Activated T-cell treated with anti-CD3 and anti-CD28 coated beads for 48 hours (primary cell): ENCODE measurements around the gene WDR64.

Source experiments
- DNase-seq: peaks from one replicate; pipeline ENCODE4 v3.0.0-alpha.2; 2020; ENCODE audit warnings: low read depth

The WDR64 gene

DNA sequence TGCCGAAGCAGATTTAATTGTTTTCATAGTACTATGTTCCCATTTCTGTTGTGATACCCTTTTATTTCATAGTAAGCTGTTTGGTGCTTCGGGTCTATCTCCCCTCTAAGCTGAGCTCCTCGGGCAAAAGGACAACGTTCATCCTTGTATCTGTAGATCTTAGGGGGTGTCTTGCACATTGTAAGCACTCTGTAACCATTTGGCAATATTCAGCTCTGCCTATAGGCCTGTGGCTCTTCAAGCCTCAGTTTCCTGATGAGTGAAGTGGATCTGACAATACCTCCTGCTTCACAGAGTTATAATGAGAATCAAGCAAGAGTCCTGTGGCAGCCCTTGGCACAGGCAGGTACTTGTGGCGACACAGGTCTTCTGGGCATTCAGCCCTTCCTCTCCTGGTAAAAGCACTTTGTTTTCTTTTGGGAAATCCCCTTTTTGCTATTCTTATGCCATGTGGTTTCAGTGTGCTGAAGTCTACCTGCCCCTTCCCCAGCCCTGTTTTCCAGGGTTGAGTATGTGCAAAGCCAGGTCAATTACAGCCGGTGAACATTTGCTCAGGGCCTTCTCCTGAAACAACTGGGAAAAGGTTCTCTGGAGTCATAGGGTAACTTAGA is 187.4 kb downstream of the WDR64 start:
- no peak for DNase-seq

DNA sequence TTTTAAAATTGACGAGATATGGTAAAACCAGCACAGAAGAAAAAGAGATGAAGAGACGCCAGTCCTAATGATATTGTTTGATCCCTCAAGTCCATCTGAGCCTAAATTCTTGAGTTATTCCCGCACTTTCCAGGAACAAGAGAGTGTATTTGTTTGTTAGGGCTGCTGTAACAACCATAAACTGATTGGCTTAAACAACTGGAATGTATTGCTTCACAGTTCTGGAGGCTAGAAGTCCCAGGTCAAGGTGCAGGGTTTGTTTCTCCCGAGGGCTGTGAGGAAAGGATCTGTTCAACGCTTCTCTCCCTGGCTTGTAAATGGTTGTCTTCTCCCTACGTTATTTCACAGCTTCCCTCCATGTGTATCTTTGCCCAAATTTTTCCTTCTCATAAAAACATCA is 188.1 kb downstream of the WDR64 start:
- no peak for DNase-seq

DNA sequence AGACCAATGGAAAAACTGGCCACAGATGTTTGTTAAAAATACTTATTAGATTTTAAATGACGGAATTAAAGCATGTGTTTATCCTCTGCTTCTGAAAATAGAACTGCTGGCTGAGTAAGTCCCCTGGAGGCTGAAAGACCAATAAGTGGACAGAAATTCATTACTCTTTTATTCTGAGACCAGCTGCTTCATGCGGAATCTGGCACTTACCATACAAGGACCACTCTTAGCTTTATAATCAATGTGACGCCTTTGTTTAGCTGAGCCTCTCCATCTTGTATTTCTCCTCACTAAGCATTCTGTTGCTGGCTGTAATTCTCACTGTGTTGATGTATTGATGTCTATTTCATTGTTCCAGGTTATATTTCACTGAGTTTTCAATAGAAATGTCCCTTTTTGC is 189.6 kb downstream of the WDR64 start:
- DNase-seq, result no peak

DNA sequence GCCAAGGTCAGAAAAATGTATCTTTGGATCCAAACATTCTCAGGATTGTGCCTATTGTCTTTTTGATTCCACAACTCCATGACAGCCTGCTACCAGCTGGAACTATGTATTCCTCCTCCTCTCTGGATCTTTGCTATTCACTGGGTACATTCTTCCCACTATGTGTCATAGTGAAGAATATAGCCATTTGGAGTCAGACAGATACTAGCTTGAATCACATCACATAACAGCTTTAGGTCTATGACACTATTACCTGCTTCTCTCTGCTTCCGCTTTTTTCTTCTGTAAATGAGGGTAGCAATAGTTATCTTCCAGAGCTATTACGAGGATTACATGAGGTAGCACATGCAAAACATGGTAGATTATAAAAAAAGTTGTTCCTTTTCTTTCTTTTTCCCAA is 190.5 kb downstream of the WDR64 start:
- no peak for DNase-seq

DNA sequence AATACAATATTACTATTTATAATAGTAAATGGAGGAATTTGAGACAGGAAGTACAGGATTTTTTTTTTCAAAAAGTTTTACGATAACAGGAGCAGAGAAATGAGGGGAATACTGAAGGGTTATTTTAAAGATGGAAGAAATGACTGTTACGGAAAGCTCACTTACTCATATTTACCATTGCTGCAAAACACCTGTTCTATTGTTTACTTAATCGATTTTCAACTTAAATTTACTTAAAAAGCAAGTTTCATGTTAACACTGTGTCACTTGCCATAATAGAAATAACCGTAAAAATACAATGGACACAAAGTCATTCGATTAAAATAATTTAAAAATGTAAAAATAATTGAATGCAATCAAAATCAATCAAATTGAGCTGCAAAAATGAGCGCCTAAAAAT is 192.5 kb downstream of the WDR64 start:
- no peak for DNase-seq

DNA sequence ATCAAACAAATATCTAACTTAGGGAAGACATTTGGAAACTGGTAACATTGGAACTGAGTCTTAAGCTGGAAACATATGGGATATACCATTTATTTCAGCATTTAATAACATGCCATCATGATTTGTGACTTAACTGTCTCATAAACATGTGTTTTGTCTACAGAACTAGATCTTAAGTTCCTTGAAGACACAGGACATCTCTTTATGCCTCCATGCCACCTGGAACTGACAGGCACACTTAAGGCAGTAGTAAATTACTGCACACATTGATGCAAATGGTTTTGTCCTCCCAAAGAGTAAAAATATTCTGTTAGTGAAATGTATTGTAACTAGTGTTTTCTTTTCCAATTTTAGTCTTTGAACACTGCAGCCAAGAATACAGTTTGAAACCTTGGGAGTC is 194.3 kb downstream of the WDR64 start:
- DNase-seq, result no peak

DNA sequence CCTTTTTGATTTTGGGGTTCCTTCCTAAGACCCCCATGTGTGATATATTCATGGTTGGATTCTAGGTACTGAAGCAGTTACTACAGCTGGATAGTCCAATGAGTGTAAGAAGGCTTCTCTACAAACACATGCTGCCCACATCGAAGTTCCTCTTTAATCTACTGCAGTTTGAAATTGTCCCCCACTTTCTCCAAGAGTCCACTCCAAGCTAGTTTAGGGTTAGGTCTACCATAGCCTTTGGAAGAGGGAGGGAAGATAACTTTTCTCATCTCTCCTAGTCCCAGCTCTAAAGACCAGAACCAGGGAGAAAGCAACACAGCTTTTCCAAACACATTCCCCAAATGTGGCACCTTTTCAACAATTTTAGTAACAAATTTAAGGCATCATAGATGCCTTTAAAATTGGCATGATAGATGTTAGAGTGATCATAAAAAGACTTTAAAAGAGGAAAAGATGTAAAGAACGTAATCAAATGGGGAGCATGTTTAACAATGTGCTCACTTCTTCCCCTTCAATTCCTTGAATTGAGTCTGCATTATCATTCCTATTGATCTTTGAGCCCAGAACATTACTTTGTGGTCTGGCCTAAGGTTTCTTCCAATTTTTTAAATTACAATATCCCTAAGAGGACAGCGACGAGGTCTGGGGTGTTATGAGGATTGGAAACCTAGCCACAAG is 194.9 kb downstream of the WDR64 start:
- no peak for DNase-seq

DNA sequence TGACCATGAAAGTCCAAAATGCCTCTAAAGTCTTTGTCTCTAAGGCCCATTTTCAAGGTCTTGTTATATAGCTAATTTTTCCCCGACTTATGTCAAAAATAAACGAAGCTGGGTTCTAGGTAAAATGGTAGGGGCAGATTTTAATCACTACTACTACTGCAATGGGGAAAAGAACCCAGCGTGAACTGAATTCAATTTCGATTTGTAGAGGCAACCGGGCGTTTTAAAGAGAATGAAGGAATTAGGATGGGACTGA is 195.4 kb downstream of the WDR64 start:
- DNase-seq, result no peak

DNA sequence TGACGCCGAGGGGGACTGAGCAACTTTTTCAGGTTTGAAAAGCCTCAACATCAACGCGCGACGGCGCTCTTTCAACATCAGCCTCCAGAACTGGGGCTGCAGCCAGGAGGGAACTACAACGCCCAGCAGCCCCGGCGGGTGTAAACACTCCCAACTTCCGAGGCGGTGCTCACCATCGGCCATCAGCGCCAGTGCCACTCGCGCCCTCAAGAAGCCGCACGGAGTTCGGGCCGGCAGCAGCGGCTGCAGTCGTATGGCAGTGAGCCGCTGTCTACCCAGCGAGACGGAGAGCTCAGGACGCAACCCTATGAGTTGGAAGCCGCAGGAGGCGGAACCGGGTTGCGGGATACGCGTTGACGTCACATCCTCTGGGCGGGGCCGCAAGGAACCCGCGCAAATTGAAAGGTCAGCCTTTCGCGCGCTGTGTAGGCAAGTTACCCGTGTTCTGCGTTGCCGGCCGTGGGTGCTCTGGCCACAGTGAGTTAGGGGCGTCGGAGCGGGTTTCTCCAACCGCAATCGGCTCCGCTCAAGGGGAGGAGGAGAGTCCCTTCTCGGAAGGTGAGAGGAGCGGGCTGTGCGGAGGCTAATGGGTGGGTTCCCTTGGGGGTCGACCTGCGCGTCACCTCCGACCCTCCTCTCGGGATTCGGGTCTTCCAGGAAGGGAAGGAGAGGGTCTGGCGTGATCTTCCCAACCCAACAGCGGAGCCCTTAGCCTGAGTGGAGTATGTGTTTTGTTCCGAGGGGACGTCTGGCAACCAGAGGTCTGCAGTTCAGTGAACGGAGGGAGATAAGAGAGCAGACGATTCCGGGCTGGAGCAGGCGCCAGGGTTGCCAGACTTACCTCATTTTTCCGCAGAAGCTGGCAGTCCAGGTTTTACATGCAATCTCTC is 196.0 kb downstream of the WDR64 start, which contains the start of gene EXO1:
Gene EXO1, plus strand, starts transcription at position 409 of the 890 bp plus-strand sequence. CDS start 2,222 bp downstream, outside the sequence.
- DNase-seq, result peak; percentile 84

DNA sequence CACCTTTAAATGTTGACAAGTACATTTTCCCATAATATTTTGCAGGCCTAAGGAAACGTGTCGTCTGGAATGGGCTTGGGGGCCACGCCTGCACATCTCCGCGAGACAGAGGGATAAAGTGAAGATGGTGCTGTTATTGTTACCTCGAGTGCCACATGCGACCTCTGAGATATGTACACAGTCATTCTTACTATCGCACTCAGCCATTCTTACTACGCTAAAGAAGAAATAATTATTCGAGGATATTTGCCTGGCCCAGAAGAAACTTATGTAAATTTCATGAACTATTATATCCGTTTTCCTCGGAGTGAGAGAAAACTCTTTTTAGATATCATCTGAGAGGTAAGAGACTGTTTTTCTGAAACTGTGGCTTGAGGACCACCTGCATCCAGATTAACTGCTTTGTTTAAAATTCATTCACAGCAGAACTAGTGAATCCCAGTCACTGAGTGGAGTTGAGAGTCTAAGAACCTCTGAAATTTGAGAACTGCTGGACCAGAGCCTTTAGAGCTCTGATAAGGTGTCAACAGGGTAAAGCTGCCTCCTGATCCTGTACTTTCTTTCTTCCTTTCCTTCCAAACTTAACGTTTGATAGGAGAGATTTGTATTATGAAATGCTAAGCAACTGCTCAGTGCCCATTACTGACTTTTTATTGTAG is 196.7 kb downstream of the WDR64 start:
- no peak for DNase-seq

DNA sequence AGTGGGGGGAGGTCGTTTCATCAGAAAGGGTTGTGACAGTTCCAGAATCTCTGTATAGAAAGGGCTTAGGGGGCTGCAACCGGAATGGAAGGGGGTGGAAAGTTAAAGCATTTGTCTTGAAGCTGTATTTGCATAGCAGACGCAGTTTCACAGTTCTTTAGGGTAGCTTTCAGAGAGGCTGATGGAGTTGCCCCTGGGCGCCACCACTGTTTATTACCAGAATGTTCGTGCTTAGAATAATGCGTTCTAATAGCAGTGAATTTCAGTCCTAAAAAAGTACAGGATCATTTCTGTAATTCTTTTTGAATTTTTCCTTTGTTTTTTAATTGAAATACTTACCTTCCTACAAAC is 197.2 kb downstream of the WDR64 start:
- no peak for DNase-seq
